Measurements from ENCODE around the gene PARD3.

DNA sequence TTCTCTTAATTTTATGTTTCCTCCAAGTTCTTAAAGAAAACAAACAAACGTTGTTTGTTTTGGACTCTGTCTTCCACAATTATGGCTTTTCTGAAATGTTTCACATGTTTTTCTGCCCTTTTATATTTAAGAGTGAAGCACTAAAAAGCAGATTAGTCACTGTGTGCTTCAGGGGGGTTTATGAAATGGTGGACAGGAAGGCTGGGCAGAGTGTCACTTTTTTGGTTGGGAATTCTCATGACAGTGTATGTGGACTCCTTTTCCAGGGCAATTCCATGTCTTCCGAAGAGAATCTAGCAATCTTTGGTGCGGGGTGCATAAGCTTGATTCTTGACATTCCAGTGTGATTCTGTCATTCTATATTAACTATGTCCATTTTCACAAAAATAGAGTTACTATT lies 669.4 kb downstream of the PARD3 start:
- TF ChIP-seq CTCF (IDR thresholded peaks at IDR 0.05; ENCODE audit: insufficient read depth, low read length, poor library complexity, severe bottlenecking) (no peak), EZH2phosphoT487 (conservative IDR thresholded peaks at IDR 0.05; ENCODE audit: low read length) (no peak)
